AG04450 (cell line): ENCODE data around the gene UPF3B. TPM values are rescaled to one million over a fixed set of nuclear protein-coding genes. Genes with fewer than 3 reads are reported as not detected.
"Not testable (repeated sequence)": the region's sequence is repeated elsewhere in the genome, so short reads cannot be mapped to it uniquely, and the experiment has no call there.

Source experiments
- CTCF ChIA-PET: fragments of 300-600, 350-600 bp; formaldehyde crosslinking; extraction: SDS; loops from one replicate; lab custom pipeline; 2022; ENCODE audit warnings: antibody characterized with exemption, inconsistent platforms; lab: Charles Lee
- POLR2A ChIA-PET: fragments of 350-600 bp; formaldehyde crosslinking; extraction: SDS; loops from one replicate; lab custom pipeline; 2021; ENCODE audit warnings: antibody characterized with exemption, inconsistent platforms; lab: Yijun Ruan, JAX
- DNase-seq: peaks from one replicate; pipeline ENCODE4 v3.0.0-alpha.2; 2011; ENCODE audit warnings: low read depth, low spot score
- H3K27ac ChIP-seq: one replicate; pipeline ENCODE4 v1.5.1; 2012; ENCODE audit warnings: low read depth, low read length, control low read depth
- H3K27me3 ChIP-seq: one replicate; pipeline ENCODE4 v1.6.0; 2012; ENCODE audit warnings: low read length; ENCODE audit not compliant: control insufficient read depth, insufficient read depth
- H3K4me3 ChIP-seq: 2 replicates; pipeline ENCODE4 v1.5.1; 2011; ENCODE audit warnings: mild to moderate bottlenecking, low read depth, low read length, control low read depth
- H3K9me3 ChIP-seq: 2 replicates; pipeline ENCODE4 v1.5.1; 2012; ENCODE audit warnings: low read length; ENCODE audit not compliant: control insufficient read depth, insufficient read depth
- polyA minus RNA-seq: library from RNA; depleted of rRNA, polyadenylated mRNA; stranded (reverse); fragments of >200 nt; gene quantifications from 2 replicates; pipeline ENCODE4 v1.2.3, GENCODE V29; 2011; rRNA and poly(A)+ RNA removed
- polyA plus RNA-seq: library from polyadenylated mRNA; depleted of rRNA; stranded (reverse); fragments of >200 nt; gene quantifications from 2 replicates; pipeline ENCODE4 v1.2.3, GENCODE V29; 2011; rRNA removed
- TF ChIP-seq, protein P1 (sequence below): IDR thresholded peaks from 2 replicates; pipeline ENCODE4 v1.5.1; 2011; ENCODE audit warnings: low read depth, low read length, control low read depth, inconsistent platforms

UPF3B gene, protein sequence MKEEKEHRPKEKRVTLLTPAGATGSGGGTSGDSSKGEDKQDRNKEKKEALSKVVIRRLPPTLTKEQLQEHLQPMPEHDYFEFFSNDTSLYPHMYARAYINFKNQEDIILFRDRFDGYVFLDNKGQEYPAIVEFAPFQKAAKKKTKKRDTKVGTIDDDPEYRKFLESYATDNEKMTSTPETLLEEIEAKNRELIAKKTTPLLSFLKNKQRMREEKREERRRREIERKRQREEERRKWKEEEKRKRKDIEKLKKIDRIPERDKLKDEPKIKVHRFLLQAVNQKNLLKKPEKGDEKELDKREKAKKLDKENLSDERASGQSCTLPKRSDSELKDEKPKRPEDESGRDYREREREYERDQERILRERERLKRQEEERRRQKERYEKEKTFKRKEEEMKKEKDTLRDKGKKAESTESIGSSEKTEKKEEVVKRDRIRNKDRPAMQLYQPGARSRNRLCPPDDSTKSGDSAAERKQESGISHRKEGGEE
- polyA plus RNA-seq (7.5 and 12.4 TPM in 2 replicates), polyA minus RNA-seq (1.9 and 2.0 TPM in 2 replicates)

DNA sequence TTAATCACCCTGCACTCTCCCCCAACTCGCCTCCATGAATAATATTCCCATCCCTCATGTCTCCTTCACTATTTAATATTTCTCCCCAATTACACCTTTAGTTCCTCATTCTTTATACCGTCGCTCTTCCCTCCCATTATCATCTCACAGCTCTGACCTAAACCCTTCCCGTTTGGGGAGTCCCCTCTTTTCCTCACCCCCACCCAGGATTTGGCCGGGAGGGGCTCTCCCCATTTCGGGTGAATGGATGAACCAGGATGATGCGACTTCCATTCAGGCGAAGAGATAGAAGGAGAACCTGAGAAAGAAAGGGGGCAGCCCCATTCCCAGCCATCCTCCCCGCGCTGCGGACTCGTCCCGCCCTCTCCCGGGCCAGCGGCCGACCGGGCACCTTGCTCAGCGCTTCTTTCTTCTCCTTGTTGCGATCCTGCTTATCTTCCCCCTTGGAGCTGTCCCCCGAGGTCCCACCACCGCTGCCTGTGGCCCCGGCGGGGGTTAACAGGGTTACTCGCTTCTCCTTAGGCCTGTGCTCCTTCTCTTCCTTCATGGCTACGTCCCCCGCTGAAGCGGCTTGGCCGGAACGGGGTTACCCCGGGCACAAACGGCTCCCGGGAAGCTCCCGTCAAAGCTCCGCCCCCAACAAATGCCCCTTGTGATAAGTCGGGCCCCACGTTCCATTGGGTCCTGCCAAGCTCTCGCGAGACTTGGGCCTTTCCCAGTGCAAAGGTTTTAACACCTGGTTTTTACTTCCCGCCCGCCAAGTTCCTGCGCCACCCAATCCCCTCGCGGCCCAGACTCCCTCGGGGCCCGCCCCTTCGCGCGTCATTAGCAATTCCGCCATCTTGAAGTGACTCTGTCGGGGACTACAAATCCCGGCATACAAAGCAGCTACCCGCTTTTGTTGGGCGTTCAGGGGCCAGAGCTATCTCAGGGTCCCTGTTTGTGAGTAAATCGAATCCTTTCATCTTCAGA is at the start of gene UPF3B:
Gene UPF3B, minus strand, starts transcription at position 582 of the 972 bp plus-strand sequence. Its CDS starts 35 bp downstream, at position 547.
- Histone ChIP-seq H3K4me3 (peak within 1 kb of the TSS; percentile 72), H3K27ac (peak within 1 kb of the TSS; percentile 77), H3K27me3 (no peaks in the 10 kb centered on the region), H3K9me3 (no peaks in the 10 kb centered on the region)
- TF ChIP-seq, protein P1, sequence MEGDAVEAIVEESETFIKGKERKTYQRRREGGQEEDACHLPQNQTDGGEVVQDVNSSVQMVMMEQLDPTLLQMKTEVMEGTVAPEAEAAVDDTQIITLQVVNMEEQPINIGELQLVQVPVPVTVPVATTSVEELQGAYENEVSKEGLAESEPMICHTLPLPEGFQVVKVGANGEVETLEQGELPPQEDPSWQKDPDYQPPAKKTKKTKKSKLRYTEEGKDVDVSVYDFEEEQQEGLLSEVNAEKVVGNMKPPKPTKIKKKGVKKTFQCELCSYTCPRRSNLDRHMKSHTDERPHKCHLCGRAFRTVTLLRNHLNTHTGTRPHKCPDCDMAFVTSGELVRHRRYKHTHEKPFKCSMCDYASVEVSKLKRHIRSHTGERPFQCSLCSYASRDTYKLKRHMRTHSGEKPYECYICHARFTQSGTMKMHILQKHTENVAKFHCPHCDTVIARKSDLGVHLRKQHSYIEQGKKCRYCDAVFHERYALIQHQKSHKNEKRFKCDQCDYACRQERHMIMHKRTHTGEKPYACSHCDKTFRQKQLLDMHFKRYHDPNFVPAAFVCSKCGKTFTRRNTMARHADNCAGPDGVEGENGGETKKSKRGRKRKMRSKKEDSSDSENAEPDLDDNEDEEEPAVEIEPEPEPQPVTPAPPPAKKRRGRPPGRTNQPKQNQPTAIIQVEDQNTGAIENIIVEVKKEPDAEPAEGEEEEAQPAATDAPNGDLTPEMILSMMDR, result no peak
- DNase-seq, result peak; percentile 96
- CTCF ChIA-PET, result interaction anchor here (0.6 to 1.0 kb wide), 4 partner anchors 12 to 243 kb away, joined by 3 to 5 read pairs (median 4); partner anchors contain the start of gene RPL39
- POLR2A ChIA-PET, result interaction anchor here (0.5 to 1.9 kb wide), 6 partner anchors 17 to 278 kb away, joined by 3 to 28 read pairs (median 6); partner anchors contain the start of genes NDUFA1, RNF113A, RPL39 and UBE2A

DNA sequence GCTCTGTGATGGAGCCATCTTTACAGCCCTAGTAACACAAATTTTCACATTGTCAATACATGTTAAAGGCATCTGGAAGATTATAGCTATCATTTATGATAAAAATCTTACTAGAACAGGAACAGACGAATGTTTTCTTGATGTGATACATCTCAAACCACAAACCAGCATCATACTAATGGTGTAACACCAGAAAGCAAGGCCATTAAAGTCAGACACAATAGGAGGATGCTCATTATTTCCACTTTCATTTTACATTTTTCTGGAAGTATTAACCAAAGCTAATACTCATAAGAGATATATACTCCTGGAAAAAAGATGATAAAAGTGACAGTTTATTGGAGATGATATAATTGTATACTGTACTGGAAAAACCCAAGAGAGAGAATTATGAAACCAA is 48.2 kb upstream of the UPF3B start:
- Histone ChIP-seq H3K9me3 (no peaks in the 10 kb centered on the region), H3K27me3 (no peaks in the 10 kb centered on the region), H3K4me3 (no peak overlapping the region), H3K27ac (no peak overlapping the region)
- TF ChIP-seq, protein P1, result no peak
- POLR2A ChIA-PET, result no interaction called here
- DNase-seq, result no peak
- CTCF ChIA-PET, result interaction anchor here (0.7 to 0.9 kb wide), 2 partner anchors 14 to 442 kb away, joined by 3 to 4 read pairs; no protein-coding TSS in a partner anchor

DNA sequence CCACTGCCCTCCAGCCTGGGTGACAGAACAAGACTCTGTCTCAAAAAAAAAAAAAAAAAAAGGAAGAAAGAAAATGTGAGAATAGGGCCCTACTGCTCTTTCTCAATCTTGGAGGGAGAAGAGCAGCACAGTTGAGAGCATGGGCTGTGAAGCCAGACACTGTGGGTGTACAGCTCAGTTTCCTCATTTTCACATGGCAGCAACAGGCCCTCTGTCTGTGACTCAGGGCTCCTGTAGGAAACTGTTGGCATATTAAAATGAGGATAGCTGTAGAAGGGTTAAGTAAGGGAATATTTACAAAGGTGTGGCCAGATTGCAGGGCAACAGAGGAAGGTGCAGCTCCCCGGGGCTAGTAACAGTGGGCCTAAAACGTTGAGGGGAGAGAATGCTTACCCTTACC is 46.4 kb upstream of the UPF3B start:
- Histone ChIP-seq H3K27me3 (no peaks in the 10 kb centered on the region), H3K4me3 (no peak overlapping the region), H3K27ac (no peak overlapping the region), H3K9me3 (no peaks in the 10 kb centered on the region)
- TF ChIP-seq, protein P1, result no peak
- DNase-seq, result no peak
- ChIA-PET CTCF (no interaction called here), POLR2A (no interaction called here)

DNA sequence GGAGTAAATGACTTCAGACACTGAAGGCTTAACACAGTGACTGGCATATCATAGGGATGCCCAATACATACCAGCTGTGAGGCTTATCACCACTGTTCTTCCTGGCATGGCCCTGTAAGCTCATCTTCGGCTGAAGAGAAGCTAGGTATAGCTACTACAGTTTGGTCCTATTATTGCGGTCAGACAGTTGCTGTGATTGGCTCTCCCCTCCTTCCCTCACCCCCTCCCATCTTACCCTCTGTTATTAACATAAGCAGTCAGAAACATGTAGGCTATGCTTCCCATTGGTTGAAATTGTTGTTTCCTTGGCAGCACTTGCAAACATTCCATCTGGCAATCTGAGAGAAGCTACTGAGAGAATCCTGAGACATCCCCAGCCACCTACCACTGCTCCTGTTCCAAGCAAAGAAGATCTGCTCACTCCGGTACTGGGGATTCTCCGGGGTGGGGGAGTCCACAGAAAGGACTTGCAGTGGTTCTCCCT is 43.1 kb upstream of the UPF3B start, which contains the start of gene AKAP14:
Gene AKAP14, plus strand, starts transcription at position 51 of the 484 bp plus-strand sequence. CDS start 7,331 bp downstream, outside the sequence.
- TF ChIP-seq, protein P1, result no peak
- H3K4me3 ChIP-seq, result no peak within 1 kb of the TSS
- H3K27me3 ChIP-seq, result no peaks in the 10 kb centered on the region
- DNase-seq, result no peak
- CTCF ChIA-PET, result no interaction called here
- H3K9me3 ChIP-seq, result no peaks in the 10 kb centered on the region; the same call in 1 of the 2 replicates
- POLR2A ChIA-PET, result no interaction called here
- no peak within 1 kb of the TSS for H3K27ac ChIP-seq

DNA sequence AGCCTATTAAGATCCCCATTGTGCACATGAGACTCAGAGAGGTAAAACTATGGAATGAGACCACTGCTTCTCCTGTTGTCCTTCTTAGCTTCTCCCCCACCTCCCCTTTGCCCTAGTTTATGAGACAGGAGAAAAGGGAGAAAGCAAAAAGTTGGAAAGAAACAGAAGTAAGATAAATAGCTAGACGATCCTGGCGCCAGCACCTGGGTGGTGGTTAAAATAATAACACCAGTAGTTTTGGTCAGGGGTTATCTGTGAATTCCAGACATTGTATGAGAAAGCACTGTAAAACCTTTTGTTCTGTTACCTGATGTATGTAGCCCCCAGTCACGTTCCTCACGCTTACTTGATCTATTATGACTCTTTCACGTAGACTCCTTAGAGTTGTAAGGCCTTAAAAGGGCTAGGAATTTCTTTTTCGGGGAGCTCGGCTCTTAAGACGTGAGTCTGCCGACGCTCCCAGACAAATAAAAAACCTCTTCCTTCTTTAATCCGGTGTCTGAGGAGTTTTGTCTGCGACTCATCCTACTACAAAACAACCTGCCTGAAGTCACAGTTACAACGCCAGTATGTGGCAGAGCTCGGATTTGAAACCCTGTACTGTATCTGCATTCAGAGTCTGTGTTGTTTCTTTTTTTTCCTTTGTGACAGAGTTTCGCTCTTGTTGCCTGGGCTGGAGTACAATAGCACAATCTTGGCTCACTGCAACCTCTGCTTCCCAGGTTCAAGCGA is 39.4 kb upstream of the UPF3B start:
- H3K4me3 ChIP-seq, H3K27ac ChIP-seq, POLR2A ChIA-PET, CTCF ChIA-PET, H3K27me3 ChIP-seq, H3K9me3 ChIP-seq, DNase-seq: not testable (repeated sequence)

DNA sequence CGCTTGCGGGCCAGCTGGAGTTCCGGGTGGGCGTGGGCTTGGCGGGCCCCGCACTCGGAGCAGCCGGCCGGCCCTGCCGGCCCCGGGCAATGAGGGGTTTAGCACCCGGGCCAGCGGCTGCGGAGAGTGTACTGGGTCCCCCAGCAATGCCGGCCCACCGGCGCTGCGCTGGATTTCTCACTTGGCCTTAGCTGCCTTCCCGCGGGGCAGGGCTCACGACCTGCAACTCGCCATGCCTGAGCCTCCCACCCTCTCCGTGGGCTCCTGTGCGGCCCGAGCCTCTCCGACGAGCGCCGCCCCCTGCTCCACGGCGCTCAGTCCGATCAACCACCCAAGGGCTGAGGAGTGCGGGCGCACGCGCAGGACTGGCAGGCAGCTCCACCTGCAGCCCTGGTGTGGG is 37.9 kb upstream of the UPF3B start:
- DNase-seq, CTCF ChIA-PET, H3K27me3 ChIP-seq, H3K27ac ChIP-seq, H3K9me3 ChIP-seq, POLR2A ChIA-PET, H3K4me3 ChIP-seq: not testable (repeated sequence)
